Hepatocyte (in vitro differentiated cells): ENCODE measurements around the gene MPP4.

Source experiments
- EZH2 ChIP-seq: fragments of 200-600 bp; sonication (generic); IDR thresholded peaks from 2 replicates; pipeline ENCODE4 v1.6.1; 2016; ENCODE audit warnings: antibody characterized with exemption, mild to moderate bottlenecking, borderline replicate concordance
- TF ChIP-seq, protein P1 (sequence below): fragments of 200-600 bp; sonication (generic); IDR thresholded peaks from 2 replicates; pipeline ENCODE4 v1.5.1; 2016; ENCODE audit warnings: antibody characterized with exemption, mild to moderate bottlenecking; ENCODE audit not compliant: poor library complexity

- TF ChIP-seq, protein P1, sequence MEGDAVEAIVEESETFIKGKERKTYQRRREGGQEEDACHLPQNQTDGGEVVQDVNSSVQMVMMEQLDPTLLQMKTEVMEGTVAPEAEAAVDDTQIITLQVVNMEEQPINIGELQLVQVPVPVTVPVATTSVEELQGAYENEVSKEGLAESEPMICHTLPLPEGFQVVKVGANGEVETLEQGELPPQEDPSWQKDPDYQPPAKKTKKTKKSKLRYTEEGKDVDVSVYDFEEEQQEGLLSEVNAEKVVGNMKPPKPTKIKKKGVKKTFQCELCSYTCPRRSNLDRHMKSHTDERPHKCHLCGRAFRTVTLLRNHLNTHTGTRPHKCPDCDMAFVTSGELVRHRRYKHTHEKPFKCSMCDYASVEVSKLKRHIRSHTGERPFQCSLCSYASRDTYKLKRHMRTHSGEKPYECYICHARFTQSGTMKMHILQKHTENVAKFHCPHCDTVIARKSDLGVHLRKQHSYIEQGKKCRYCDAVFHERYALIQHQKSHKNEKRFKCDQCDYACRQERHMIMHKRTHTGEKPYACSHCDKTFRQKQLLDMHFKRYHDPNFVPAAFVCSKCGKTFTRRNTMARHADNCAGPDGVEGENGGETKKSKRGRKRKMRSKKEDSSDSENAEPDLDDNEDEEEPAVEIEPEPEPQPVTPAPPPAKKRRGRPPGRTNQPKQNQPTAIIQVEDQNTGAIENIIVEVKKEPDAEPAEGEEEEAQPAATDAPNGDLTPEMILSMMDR: no peak
- no peak for TF ChIP-seq EZH2
Observed at GRCh38 chr2:201618744-201619662, 79.4 kb downstream of the MPP4 start.
